SK-N-SH (cell line): Measurements from ENCODE around the gene DEFB124. TPM values are rescaled to one million over a fixed set of nuclear protein-coding genes. Genes with fewer than 3 reads are reported as not detected.
A peak's percentile ranks its signal among the peaks of the same experiment; 100 is the strongest.
"Not testable (repeated sequence)": the region's sequence is repeated elsewhere in the genome, so short reads cannot be mapped to it uniquely, and the experiment has no call there.

ENCODE experiments used
- CTCF ChIA-PET: fragments of 300-600, 350-600 bp; formaldehyde crosslinking; extraction: SDS; loops from one replicate; lab custom pipeline; 2021; lab: Yijun Ruan, JAX
- POLR2A ChIA-PET: fragments of 350-600 bp; sonication (Branson Sonifier 250); formaldehyde crosslinking; extraction: SDS; loops from one replicate; lab custom pipeline; 2020; ENCODE audit warnings: antibody characterized with exemption, inconsistent platforms; lab: Yijun Ruan, JAX
- DNase-seq: peaks from one replicate; pipeline ENCODE4 v3.0.0; 2012
- H2AFZ ChIP-seq: fragments of 200-600 bp; sonication (generic); 2 replicates; pipeline ENCODE4 v1.8.1; 2016; ENCODE audit warnings: antibody characterized with exemption, mild to moderate bottlenecking, low read depth
- H3F3A ChIP-seq: fragments of 200-600 bp; sonication (generic); replicated peaks from 2 replicates; pipeline ENCODE3; 2016; ENCODE audit warnings: antibody characterized with exemption, mild to moderate bottlenecking; ENCODE audit not compliant: insufficient read depth
- H3K27ac ChIP-seq, 2 experiments: fragments of 200-500 bp in 1 of 2; fragments of 200-600 bp in 1 of 2; sonication (Bioruptor generic) in 1 of 2; sonication (generic), shearing (Covaris generic) in 1 of 2; 2 replicates each; pipeline versions ENCODE4 v1.5.1 to v1.6.1; 2014 to 2016; ENCODE audit warnings: low read depth in 2 of 2, inconsistent platforms in 1 of 2, low read length in 1 of 2, mild to moderate bottlenecking in 1 of 2, mixed read lengths in 1 of 2
- H3K27me3 ChIP-seq: fragments of 200-600 bp; sonication (generic), shearing (Covaris generic); 2 replicates; pipeline ENCODE4 v1.6.1; 2016; ENCODE audit warnings: mixed run types; ENCODE audit not compliant: insufficient read depth
- H3K36me3 ChIP-seq, 2 experiments: fragments of 200-500 bp in 1 of 2; fragments of 200-600 bp in 1 of 2; sonication (Bioruptor generic) in 1 of 2; sonication (generic) in 1 of 2; replicated peaks in 1 of 2; 2 replicates each; pipeline versions ENCODE3 to v1.5.1; 2014 to 2016; ENCODE audit warnings: low read length in 1 of 2, mild to moderate bottlenecking in 1 of 2; ENCODE audit not compliant: insufficient read depth in 2 of 2, control insufficient read depth in 1 of 2
- H3K4me1 ChIP-seq, 2 experiments: fragments of 200-500 bp in 1 of 2; fragments of 200-600 bp in 1 of 2; sonication (Bioruptor generic) in 1 of 2; sonication (generic), shearing (Covaris generic) in 1 of 2; 2 replicates each; pipeline versions ENCODE4 v1.5.1 to v1.6.1; 2014 to 2016; ENCODE audit warnings: low read depth in 1 of 2, low read length in 1 of 2, mixed run types in 1 of 2; ENCODE audit not compliant: insufficient read depth in 2 of 2, control insufficient read depth in 1 of 2
- H3K4me2 ChIP-seq: fragments of 200-600 bp; sonication (generic), shearing (Covaris generic); 2 replicates; pipeline ENCODE4 v1.6.1; 2017; ENCODE audit warnings: mixed run types
- H3K4me3 ChIP-seq, 2 experiments: fragments of 200-500 bp in 1 of 2; fragments of 200-600 bp in 1 of 2; sonication (Bioruptor generic) in 1 of 2; sonication (generic), shearing (Covaris generic) in 1 of 2; 2 replicates each; pipeline versions ENCODE4 v1.5.1 to v1.8.1; 2014 to 2016; ENCODE audit warnings: low read depth in 2 of 2, inconsistent platforms in 1 of 2, low read length in 1 of 2, mild to moderate bottlenecking in 1 of 2, mixed read lengths in 1 of 2, moderate library complexity in 1 of 2
- H3K79me2 ChIP-seq: fragments of 200-600 bp; sonication (generic); 2 replicates; pipeline ENCODE4 v1.8.1; 2017; ENCODE audit warnings: mild to moderate bottlenecking; ENCODE audit not compliant: insufficient read depth
- H3K9ac ChIP-seq: fragments of 200-600 bp; sonication (generic); 2 replicates; pipeline ENCODE4 v1.6.1; 2017; ENCODE audit warnings: mixed run types
- H3K9me2 ChIP-seq: fragments of 200-600 bp; sonication (generic); 2 replicates; pipeline ENCODE4 v1.6.1; 2017; ENCODE audit warnings: mixed run types
- H3K9me3 ChIP-seq: fragments of 200-600 bp; sonication (generic); 2 replicates; pipeline ENCODE4 v1.6.1; 2017; ENCODE audit warnings: mixed run types, mild to moderate bottlenecking, moderate library complexity
- H4K20me1 ChIP-seq: fragments of 200-600 bp; sonication (generic); 2 replicates; pipeline ENCODE4 v1.6.1; 2017; ENCODE audit warnings: mild to moderate bottlenecking, mixed run types; ENCODE audit not compliant: insufficient read depth
- CHD2 ChIP-seq: fragments of 150-350 bp; IDR thresholded peaks from 2 replicates; pipeline ENCODE4 v1.6.1; 2018; ENCODE audit warnings: low read length; ENCODE audit not compliant: partially characterized antibody
- CTCF ChIP-seq: fragments of 200-600 bp; sonication (generic); IDR thresholded peaks from 2 replicates; pipeline ENCODE4 v1.6.1; 2017; ENCODE audit warnings: antibody characterized with exemption, mild to moderate bottlenecking, moderate library complexity
- GABPA ChIP-seq: IDR thresholded peaks from 2 replicates; pipeline ENCODE4 v1.4.0; 2012; ENCODE audit warnings: low read depth, mild to moderate bottlenecking
- GATA2 ChIP-seq: sonication (generic); formaldehyde crosslinking; IDR thresholded peaks from 2 replicates; pipeline ENCODE4 v1.5.0; 2020; ENCODE audit warnings: mild to moderate bottlenecking, missing genetic modification reagents
- JUND ChIP-seq: IDR thresholded peaks from 2 replicates; pipeline ENCODE4 v1.4.0; 2012
- MAX ChIP-seq: IDR thresholded peaks from 2 replicates; pipeline ENCODE4 v1.4.0; 2012; ENCODE audit warnings: low read depth
- MEF2A ChIP-seq: IDR thresholded peaks from 2 replicates; pipeline ENCODE4 v1.4.0; 2012; ENCODE audit warnings: low read depth, borderline replicate concordance
- MXI1 ChIP-seq: IDR thresholded peaks from 2 replicates; pipeline ENCODE4 v1.6.1; 2012; ENCODE audit warnings: mild to moderate bottlenecking, low read depth, low read length, improper control_type of control experiment
- NRF1 ChIP-seq: IDR thresholded peaks from 2 replicates; pipeline ENCODE4 v1.6.1; 2012; ENCODE audit warnings: low read depth, mild to moderate bottlenecking, low read length
- POLR2AphosphoS5 ChIP-seq: IDR thresholded peaks from 2 replicates; pipeline ENCODE4 v1.6.1; 2012; ENCODE audit warnings: low read depth, low read length
- RAD21 ChIP-seq: IDR thresholded peaks from 2 replicates; pipeline ENCODE4 v1.6.1; 2012; ENCODE audit warnings: mild to moderate bottlenecking, low read length
- RFX5 ChIP-seq: IDR thresholded peaks from 2 replicates; pipeline ENCODE4 v1.6.1; 2012; ENCODE audit warnings: mild to moderate bottlenecking, improper control_type of control experiment, low read length
- RXRA ChIP-seq: IDR thresholded peaks from 2 replicates; pipeline ENCODE4 v1.4.0; 2012; ENCODE audit warnings: low read depth, mild to moderate bottlenecking, borderline replicate concordance
- SIN3A ChIP-seq: IDR thresholded peaks from 2 replicates; pipeline ENCODE4 v1.6.1; 2012; ENCODE audit warnings: low read depth, mild to moderate bottlenecking, low read length, moderate library complexity, borderline replicate concordance
- TCF12 ChIP-seq: IDR thresholded peaks from 2 replicates; pipeline ENCODE4 v1.4.0; 2012
- USF1 ChIP-seq: IDR thresholded peaks from 2 replicates; pipeline ENCODE4 v1.4.0; 2012; ENCODE audit warnings: low read depth, borderline replicate concordance
- WGBS: methylation state at CpG from one replicate; pipeline ENCODE4 v1.1.6; 2017; ENCODE audit warnings: low lambda C conversion rate; 5-methylcytosine and 5-hydroxymethylcytosine counted together
- polyA plus RNA-seq, 3 experiments: library from polyadenylated mRNA; depleted of rRNA; stranded (reverse); fragments of >200 nt; gene quantifications; 2 replicates each; pipeline ENCODE4 v1.2.3, GENCODE V29; 2012
- TF ChIP-seq, protein P1 (sequence below): fragments of 150-350 bp; IDR thresholded peaks from 2 replicates; pipeline ENCODE4 v1.6.1; 2016; ENCODE audit warnings: mild to moderate bottlenecking, low read depth, low read length
- TF ChIP-seq, protein P2 (sequence below): IDR thresholded peaks from 2 replicates; pipeline ENCODE4; 2012

DEFB124 gene
- polyA plus RNA-seq, 1 of the 3 experiments (the other 2 are of a cell fraction), result 0.26 TPM

DNA sequence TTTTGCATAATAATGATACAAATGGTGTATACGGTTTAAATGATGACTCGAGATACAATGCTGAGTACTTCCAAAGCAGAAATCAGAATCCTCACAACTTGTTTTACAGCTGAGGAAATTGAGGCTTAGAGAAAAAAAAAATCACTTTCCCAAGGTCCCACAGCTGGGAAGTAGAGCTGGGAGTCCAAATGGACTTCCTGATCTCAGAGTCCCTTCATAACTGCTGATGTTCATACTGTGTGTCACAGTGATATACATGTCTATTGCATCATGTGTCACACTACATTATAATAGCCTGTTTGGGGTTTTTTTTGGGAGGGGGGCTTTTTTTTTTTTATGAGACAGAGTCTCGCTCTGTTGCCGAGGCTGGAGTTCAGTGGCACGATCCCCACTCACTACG, 47.8 kb upstream of the DEFB124 start:
- H3K9me2 ChIP-seq, result no peaks in the 10 kb centered on the region
- no peak for DNase-seq
- H3K4me3 ChIP-seq, result no peak overlapping the region
- H3K4me1 ChIP-seq, result no peaks in the 10 kb centered on the region
- WGBS, result 91% methylated on average over 6 of the region's 6 CpGs
- no peaks in the 10 kb centered on the region for H3K9me3 ChIP-seq
- H3K79me2 ChIP-seq, result peaks cover 100% of the 10 kb centered on the region
- peaks cover 5 to 45% of the 10 kb centered on the region in 2 experiments for H3K36me3 ChIP-seq
- ChIA-PET CTCF (interaction anchor here (0.6 to 1.1 kb wide), 3 partner anchors 8 to 65 kb away, joined by 3 read pairs; partner anchors contain the start of gene HM13), POLR2A (no interaction called here)
- no peak overlapping the region for H2AFZ ChIP-seq
- no peak overlapping the region for H3K4me2 ChIP-seq
- no peaks in the 10 kb centered on the region for H3K27me3 ChIP-seq
- no peak overlapping the region for H3K9ac ChIP-seq
- no peak overlapping the region for H3K27ac ChIP-seq
- TF ChIP-seq RAD21 (no peak), MXI1 (no peak), SIN3A (no peak), JUND (no peak), POLR2AphosphoS5 (no peak), CHD2 (no peak)
- TF ChIP-seq, protein P1, sequence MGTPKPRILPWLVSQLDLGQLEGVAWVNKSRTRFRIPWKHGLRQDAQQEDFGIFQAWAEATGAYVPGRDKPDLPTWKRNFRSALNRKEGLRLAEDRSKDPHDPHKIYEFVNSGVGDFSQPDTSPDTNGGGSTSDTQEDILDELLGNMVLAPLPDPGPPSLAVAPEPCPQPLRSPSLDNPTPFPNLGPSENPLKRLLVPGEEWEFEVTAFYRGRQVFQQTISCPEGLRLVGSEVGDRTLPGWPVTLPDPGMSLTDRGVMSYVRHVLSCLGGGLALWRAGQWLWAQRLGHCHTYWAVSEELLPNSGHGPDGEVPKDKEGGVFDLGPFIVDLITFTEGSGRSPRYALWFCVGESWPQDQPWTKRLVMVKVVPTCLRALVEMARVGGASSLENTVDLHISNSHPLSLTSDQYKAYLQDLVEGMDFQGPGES, result no peak
- TF ChIP-seq, all 33 proteins: peak for 0
- H3F3A ChIP-seq, result peaks cover 8% of the 10 kb centered on the region
- H4K20me1 ChIP-seq, result peaks cover 78% of the 10 kb centered on the region

- H3K79me2 ChIP-seq, result peaks cover 100% of the 10 kb centered on the region
- peaks cover 5 to 33% of the 10 kb centered on the region in 2 experiments for H3K36me3 ChIP-seq
- H3K27ac ChIP-seq, H3K4me2 ChIP-seq, H3K9me3 ChIP-seq, DNase-seq, H3K9ac ChIP-seq, H3K27me3 ChIP-seq, H3K9me2 ChIP-seq, H3K4me3 ChIP-seq, H2AFZ ChIP-seq, H3F3A ChIP-seq: not testable (repeated sequence)
- H4K20me1 ChIP-seq, result peaks cover 74% of the 10 kb centered on the region
- 98% methylated on average over 7 of the region's 7 CpGs for WGBS
- ChIA-PET POLR2A (interaction anchor here (0.6 kb wide), 1 partner anchor 52 kb away, joined by 3 read pairs; no protein-coding TSS in a partner anchor), CTCF (interaction anchor here (1.1 to 1.9 kb wide), 4 partner anchors 18 to 92 kb away, joined by 3 to 9 read pairs (median 5); no protein-coding TSS in a partner anchor)
- H3K4me1 ChIP-seq, result peaks cover 9 to 13% of the 10 kb centered on the region in 2 experiments; a peak in 3 of 4 replicates
Measured at GRCh38 chr20:31521267-31521666, 46.3 kb upstream of the DEFB124 start.

- H3K4me1 ChIP-seq, result peaks cover 9 to 27% of the 10 kb centered on the region in 2 experiments
- H3K4me3 ChIP-seq, result peak overlapping the region in 1 of 2 experiments; percentile 35; a peak in 1 of 4 replicates
- no peak overlapping the region; the same call in 1 of the 2 replicates for H3K9ac ChIP-seq
- ChIA-PET POLR2A (no interaction called here), CTCF (interaction anchor here (0.6 to 1.6 kb wide), 4 partner anchors 14 to 95 kb away, joined by 3 to 5 read pairs (median 4); no protein-coding TSS in a partner anchor)
- H2AFZ ChIP-seq, result no peak overlapping the region
- peak overlapping the region; percentile 100 for H3K4me2 ChIP-seq
- H3F3A ChIP-seq, result peaks cover 7% of the 10 kb centered on the region
- no peaks in the 10 kb centered on the region for H3K9me2 ChIP-seq
- H3K9me3 ChIP-seq, result no peaks in the 10 kb centered on the region
- peak overlapping the region in 1 of 2 experiments; percentile 13; a peak in 1 of 4 replicates for H3K27ac ChIP-seq
- peaks cover 44% of the 10 kb centered on the region for H4K20me1 ChIP-seq
- WGBS, result 66% methylated on average over 4 of the region's 4 CpGs
- peak; percentile 57 for DNase-seq
- H3K27me3 ChIP-seq, result no peaks in the 10 kb centered on the region
- H3K79me2 ChIP-seq, result peaks cover 81% of the 10 kb centered on the region
- H3K36me3 ChIP-seq, result peaks cover 5 to 20% of the 10 kb centered on the region in 2 experiments
- no peak for TF ChIP-seq RXRA
- TF ChIP-seq NRF1, result no peak
- TF ChIP-seq MEF2A, result no peak
- TF ChIP-seq JUND, result no peak
- no peak for TF ChIP-seq TCF12
- no peak for TF ChIP-seq GATA2 (CRISPR knock-in tag)
- TF ChIP-seq MAX, result 0 out of 2 replicates have a peak, but pooled peaks have one; percentile 52
- peak; percentile 62; the same call in 1 of the 2 replicates for TF ChIP-seq USF1
- peak; percentile 57 for TF ChIP-seq RAD21
- TF ChIP-seq CTCF, result peak; percentile 50
- TF ChIP-seq MXI1, result peak; percentile 34; the same call in 1 of the 2 replicates
- TF ChIP-seq RFX5, result no peak
- no peak for TF ChIP-seq GABPA
- TF ChIP-seq, protein P2, sequence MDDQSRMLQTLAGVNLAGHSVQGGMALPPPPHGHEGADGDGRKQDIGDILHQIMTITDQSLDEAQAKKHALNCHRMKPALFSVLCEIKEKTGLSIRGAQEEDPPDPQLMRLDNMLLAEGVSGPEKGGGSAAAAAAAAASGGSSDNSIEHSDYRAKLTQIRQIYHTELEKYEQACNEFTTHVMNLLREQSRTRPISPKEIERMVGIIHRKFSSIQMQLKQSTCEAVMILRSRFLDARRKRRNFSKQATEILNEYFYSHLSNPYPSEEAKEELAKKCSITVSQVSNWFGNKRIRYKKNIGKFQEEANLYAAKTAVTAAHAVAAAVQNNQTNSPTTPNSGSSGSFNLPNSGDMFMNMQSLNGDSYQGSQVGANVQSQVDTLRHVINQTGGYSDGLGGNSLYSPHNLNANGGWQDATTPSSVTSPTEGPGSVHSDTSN, result no peak
Measured at GRCh38 chr20:31517373-31517772, 42.4 kb upstream of the DEFB124 start.
